Neural cell (in vitro differentiated cells): Measurements from ENCODE around the gene RBFOX2. TPM values are rescaled to one million over a fixed set of nuclear protein-coding genes. Genes with fewer than 3 reads are reported as not detected.

Experiments used
- H2AFZ ChIP-seq: fragments of 200-600, 300-800 bp; sonication (generic), shearing (Covaris generic); 2 replicates; pipeline ENCODE4 v1.6.0; 2014; ENCODE audit warnings: low read depth, mild to moderate bottlenecking, antibody characterized with exemption, low read length, moderate library complexity
- H3F3A ChIP-seq: fragments of 200-600 bp; shearing (Covaris generic); 2 replicates; pipeline ENCODE4 v1.6.1; 2016; ENCODE audit warnings: mild to moderate bottlenecking, moderate library complexity, mixed read lengths, antibody characterized with exemption, low read length; ENCODE audit not compliant: insufficient read depth, poor library complexity, severe bottlenecking
- H3K27ac ChIP-seq: fragments of 200-600, 300-800 bp; sonication (generic), shearing (Covaris generic); 2 replicates; pipeline ENCODE4 v1.5.1; 2014; ENCODE audit warnings: mild to moderate bottlenecking, low read length, moderate library complexity
- H3K27me3 ChIP-seq: fragments of 300-800, 200-600 bp; sonication (generic), shearing (Covaris generic); 2 replicates; pipeline ENCODE4 v1.6.0; 2014; ENCODE audit warnings: mild to moderate bottlenecking, low read depth, low read length, moderate library complexity; ENCODE audit not compliant: insufficient read depth
- H3K36me3 ChIP-seq: fragments of 300-800, 200-600 bp; sonication (generic), shearing (Covaris generic); 2 replicates; pipeline ENCODE4 v1.5.1; 2014; ENCODE audit warnings: mild to moderate bottlenecking, antibody characterized with exemption, low read length, moderate library complexity; ENCODE audit not compliant: insufficient read depth
- H3K4me2 ChIP-seq: fragments of 300-800, 200-600 bp; sonication (generic), shearing (Covaris generic); 2 replicates; pipeline ENCODE4 v1.6.0; 2014; ENCODE audit warnings: mild to moderate bottlenecking, low read length
- H3K4me3 ChIP-seq: fragments of 300-800, 200-600 bp; sonication (generic), shearing (Covaris generic); 2 replicates; pipeline ENCODE4 v1.5.1; 2014; ENCODE audit warnings: mild to moderate bottlenecking, low read length, moderate library complexity
- H3K79me2 ChIP-seq: fragments of 200-600 bp; shearing (Covaris generic); replicated peaks from 2 replicates; pipeline ENCODE4 v1.6.0; 2014; ENCODE audit warnings: mild to moderate bottlenecking, low read length, moderate library complexity; ENCODE audit not compliant: insufficient read depth
- H3K9ac ChIP-seq: fragments of 300-800, 200-600 bp; sonication (generic), shearing (Covaris generic); 2 replicates; pipeline ENCODE4 v1.6.1; 2016; ENCODE audit warnings: mild to moderate bottlenecking, low read length, mixed read lengths
- H3K9me2 ChIP-seq: fragments of 200-600 bp; shearing (Covaris generic); 2 replicates; pipeline ENCODE4 v1.6.1; 2016; ENCODE audit warnings: mild to moderate bottlenecking, low read length, mixed read lengths; ENCODE audit not compliant: insufficient read depth
- H3K9me3 ChIP-seq: fragments of 200-600, 300-800 bp; sonication (generic), shearing (Covaris generic); 2 replicates; pipeline ENCODE4 v1.6.1; 2016; ENCODE audit warnings: mild to moderate bottlenecking, mixed run types, low read length, moderate library complexity, mixed read lengths
- H4K20me1 ChIP-seq: fragments of 200-600 bp; shearing (Covaris generic); 2 replicates; pipeline ENCODE4 v1.6.1; 2016; ENCODE audit warnings: mild to moderate bottlenecking, mixed run types; ENCODE audit not compliant: insufficient read depth
- EP300 ChIP-seq: fragments of 450-650 bp; conservative IDR thresholded peaks from 2 replicates; pipeline ENCODE4 v1.6.1; 2014; ENCODE audit warnings: antibody characterized with exemption, mild to moderate bottlenecking, moderate library complexity; ENCODE audit not compliant: poor library complexity, severe bottlenecking
- EZH2 ChIP-seq: fragments of 200-600, 300-800 bp; shearing (Covaris generic), sonication (generic); IDR thresholded peaks from 2 replicates; pipeline ENCODE4 v1.6.1; 2014; ENCODE audit warnings: antibody characterized with exemption, low read length, borderline replicate concordance, mild to moderate bottlenecking; ENCODE audit not compliant: insufficient read depth, poor library complexity, severe bottlenecking
- MXI1 ChIP-seq: fragments of 450-650 bp; conservative IDR thresholded peaks from 2 replicates; pipeline ENCODE4 v1.6.1; 2014; ENCODE audit warnings: antibody characterized with exemption, mild to moderate bottlenecking; ENCODE audit not compliant: poor library complexity, severe bottlenecking
- POLR2AphosphoS5 ChIP-seq: IDR thresholded peaks from 2 replicates; pipeline ENCODE4 v1.6.1; 2012
- RAD21 ChIP-seq: fragments of 450-650 bp; conservative IDR thresholded peaks from 2 replicates; pipeline ENCODE4 v1.6.1; 2014; ENCODE audit warnings: antibody characterized with exemption, mild to moderate bottlenecking, moderate library complexity
- SMC3 ChIP-seq: fragments of 450-650 bp; conservative IDR thresholded peaks from 2 replicates; pipeline ENCODE4 v1.6.1; 2014; ENCODE audit warnings: antibody characterized with exemption, mild to moderate bottlenecking, moderate library complexity; ENCODE audit not compliant: poor library complexity
- TAF1 ChIP-seq: IDR thresholded peaks from 2 replicates; pipeline ENCODE4 v1.6.1; 2012; ENCODE audit warnings: low read depth
- polyA plus RNA-seq: library from polyadenylated mRNA; depleted of rRNA; stranded (reverse); fragments of >200 nt; gene quantifications from 2 replicates; pipeline ENCODE4 v1.2.3, GENCODE V29; 2014
- TF ChIP-seq, protein P1 (sequence below): fragments of 450-650 bp; IDR thresholded peaks from 2 replicates; pipeline ENCODE4 v1.5.1; 2014; ENCODE audit warnings: antibody characterized with exemption, mild to moderate bottlenecking, moderate library complexity; ENCODE audit not compliant: poor library complexity, severe bottlenecking
- TF ChIP-seq, protein P2 (sequence below): IDR thresholded peaks from 2 replicates; pipeline ENCODE4 v1.6.1; 2012; ENCODE audit warnings: borderline replicate concordance

The RBFOX2 gene
- polyA plus RNA-seq, 1 donor from 2014 or later = 529 TPM

DNA sequence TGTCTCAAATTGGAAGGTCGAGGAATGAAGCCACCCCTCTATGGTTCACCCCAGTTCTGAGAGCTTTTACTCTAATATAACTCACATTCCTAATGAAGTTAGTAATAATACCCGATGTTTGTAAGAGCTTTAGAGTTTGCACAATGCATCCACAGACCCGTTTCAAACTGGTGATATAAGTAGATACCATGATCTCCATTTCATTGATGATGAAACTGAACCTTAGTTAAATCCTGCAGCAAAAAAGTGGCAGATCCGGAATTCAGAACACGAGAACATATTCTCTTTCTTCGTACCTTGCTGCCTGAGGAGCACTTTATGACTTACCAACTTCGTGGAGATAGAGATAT lies 757 bp upstream of the RBFOX2 start:
- Histone ChIP-seq H3K4me3 (peak overlapping the region; percentile 72), H3K4me2 (no peak overlapping the region), H3K9me2 (no peaks in the 10 kb centered on the region), H3K9me3 (no peaks in the 10 kb centered on the region), H3K9ac (peak overlapping the region; percentile 81), H3K79me2 (peaks cover 29% of the 10 kb centered on the region), H3K36me3 (no peaks in the 10 kb centered on the region), H3F3A (no peaks in the 10 kb centered on the region), H4K20me1 (no peaks in the 10 kb centered on the region), H2AFZ (no peak overlapping the region), H3K27me3 (no peaks in the 10 kb centered on the region), H3K27ac (no peak overlapping the region)
- TF ChIP-seq EP300 (no peak), SMC3 (no peak), POLR2AphosphoS5 (no peak), RAD21 (no peak), EZH2 (no peak), MXI1 (no peak), TAF1 (no peak)
- TF ChIP-seq, protein P1, sequence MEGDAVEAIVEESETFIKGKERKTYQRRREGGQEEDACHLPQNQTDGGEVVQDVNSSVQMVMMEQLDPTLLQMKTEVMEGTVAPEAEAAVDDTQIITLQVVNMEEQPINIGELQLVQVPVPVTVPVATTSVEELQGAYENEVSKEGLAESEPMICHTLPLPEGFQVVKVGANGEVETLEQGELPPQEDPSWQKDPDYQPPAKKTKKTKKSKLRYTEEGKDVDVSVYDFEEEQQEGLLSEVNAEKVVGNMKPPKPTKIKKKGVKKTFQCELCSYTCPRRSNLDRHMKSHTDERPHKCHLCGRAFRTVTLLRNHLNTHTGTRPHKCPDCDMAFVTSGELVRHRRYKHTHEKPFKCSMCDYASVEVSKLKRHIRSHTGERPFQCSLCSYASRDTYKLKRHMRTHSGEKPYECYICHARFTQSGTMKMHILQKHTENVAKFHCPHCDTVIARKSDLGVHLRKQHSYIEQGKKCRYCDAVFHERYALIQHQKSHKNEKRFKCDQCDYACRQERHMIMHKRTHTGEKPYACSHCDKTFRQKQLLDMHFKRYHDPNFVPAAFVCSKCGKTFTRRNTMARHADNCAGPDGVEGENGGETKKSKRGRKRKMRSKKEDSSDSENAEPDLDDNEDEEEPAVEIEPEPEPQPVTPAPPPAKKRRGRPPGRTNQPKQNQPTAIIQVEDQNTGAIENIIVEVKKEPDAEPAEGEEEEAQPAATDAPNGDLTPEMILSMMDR = no peak
- TF ChIP-seq, protein P2, sequence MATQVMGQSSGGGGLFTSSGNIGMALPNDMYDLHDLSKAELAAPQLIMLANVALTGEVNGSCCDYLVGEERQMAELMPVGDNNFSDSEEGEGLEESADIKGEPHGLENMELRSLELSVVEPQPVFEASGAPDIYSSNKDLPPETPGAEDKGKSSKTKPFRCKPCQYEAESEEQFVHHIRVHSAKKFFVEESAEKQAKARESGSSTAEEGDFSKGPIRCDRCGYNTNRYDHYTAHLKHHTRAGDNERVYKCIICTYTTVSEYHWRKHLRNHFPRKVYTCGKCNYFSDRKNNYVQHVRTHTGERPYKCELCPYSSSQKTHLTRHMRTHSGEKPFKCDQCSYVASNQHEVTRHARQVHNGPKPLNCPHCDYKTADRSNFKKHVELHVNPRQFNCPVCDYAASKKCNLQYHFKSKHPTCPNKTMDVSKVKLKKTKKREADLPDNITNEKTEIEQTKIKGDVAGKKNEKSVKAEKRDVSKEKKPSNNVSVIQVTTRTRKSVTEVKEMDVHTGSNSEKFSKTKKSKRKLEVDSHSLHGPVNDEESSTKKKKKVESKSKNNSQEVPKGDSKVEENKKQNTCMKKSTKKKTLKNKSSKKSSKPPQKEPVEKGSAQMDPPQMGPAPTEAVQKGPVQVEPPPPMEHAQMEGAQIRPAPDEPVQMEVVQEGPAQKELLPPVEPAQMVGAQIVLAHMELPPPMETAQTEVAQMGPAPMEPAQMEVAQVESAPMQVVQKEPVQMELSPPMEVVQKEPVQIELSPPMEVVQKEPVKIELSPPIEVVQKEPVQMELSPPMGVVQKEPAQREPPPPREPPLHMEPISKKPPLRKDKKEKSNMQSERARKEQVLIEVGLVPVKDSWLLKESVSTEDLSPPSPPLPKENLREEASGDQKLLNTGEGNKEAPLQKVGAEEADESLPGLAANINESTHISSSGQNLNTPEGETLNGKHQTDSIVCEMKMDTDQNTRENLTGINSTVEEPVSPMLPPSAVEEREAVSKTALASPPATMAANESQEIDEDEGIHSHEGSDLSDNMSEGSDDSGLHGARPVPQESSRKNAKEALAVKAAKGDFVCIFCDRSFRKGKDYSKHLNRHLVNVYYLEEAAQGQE = no peak

DNA sequence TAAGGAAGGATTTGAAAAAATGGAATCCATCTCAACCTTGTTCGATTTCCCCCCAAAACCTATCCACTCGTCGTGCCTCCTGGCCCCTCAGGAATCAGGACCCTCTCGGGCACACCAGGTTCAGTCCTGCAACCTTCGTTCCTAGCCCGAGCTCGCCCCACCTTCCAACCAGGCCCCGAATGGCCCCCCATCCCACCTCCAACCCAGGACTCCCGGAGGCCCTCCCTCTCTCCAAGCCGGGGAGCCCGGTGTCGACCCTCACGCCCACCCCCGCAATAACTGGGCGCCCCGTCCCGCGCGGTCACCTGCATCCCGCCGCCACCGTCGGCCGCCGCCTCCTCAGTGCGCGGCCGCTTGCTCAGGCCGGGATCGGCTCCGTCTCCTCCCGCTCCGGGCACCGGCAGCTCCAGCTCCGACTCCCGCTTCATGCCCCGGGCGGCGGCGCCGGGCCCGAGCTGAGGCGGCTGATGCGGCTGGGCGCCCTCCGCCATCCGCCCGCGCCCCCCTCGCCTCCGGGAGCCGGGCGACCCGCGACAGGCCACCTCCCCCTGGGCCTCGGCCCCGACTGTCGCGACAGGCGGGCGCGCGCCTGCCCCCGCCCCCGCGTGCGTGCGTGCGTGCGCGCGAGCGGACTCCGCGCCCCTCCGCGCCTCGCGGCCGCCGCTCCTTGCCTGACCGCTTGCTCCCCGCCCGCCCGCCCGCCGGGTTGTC lies 534 bp downstream of the RBFOX2 start:
- H3K9me3 ChIP-seq = no peaks in the 10 kb centered on the region
- peaks cover 30% of the 10 kb centered on the region for H3K79me2 ChIP-seq
- peak; percentile 47 for TF ChIP-seq SMC3
- TF ChIP-seq MXI1 = no peak
- peak; percentile 48 for TF ChIP-seq EP300
- TF ChIP-seq, protein P2 = peak; percentile 57
- TF ChIP-seq POLR2AphosphoS5 = no peak
- peak; percentile 46 for TF ChIP-seq RAD21
- TF ChIP-seq EZH2 = no peak
- TF ChIP-seq, protein P1 = peak; percentile 14
- no peak for TF ChIP-seq TAF1
- peak overlapping the region; percentile 73 for H3K4me3 ChIP-seq
- H3F3A ChIP-seq = no peaks in the 10 kb centered on the region
- no peaks in the 10 kb centered on the region for H3K36me3 ChIP-seq
- H3K9ac ChIP-seq = peak overlapping the region; percentile 81
- H3K9me2 ChIP-seq = no peaks in the 10 kb centered on the region
- peak overlapping the region; percentile 82 for H3K27ac ChIP-seq
- H4K20me1 ChIP-seq = no peaks in the 10 kb centered on the region
- no peaks in the 10 kb centered on the region for H3K27me3 ChIP-seq
- H3K4me2 ChIP-seq = peak overlapping the region; percentile 100
- no peak overlapping the region for H2AFZ ChIP-seq
